Transverse colon (tissue), 4 donors: ENCODE data around the gene MTREX. TPM values are rescaled to one million over a fixed set of nuclear protein-coding genes. Genes with fewer than 3 reads are reported as not detected.

Experiments used
- DNase-seq: peaks from one replicate; pipeline ENCODE4 v3.0.0-alpha.2; 2019
- H3K27ac ChIP-seq, 4 donors: fragments of 200-600 bp; sonication (generic); 2 replicates each; pipeline ENCODE4 v1.5.1; 2016 to 2018; ENCODE audit warnings: inconsistent platforms in 4 of 4
- H3K27me3 ChIP-seq: fragments of 200-600 bp; sonication (generic); 2 replicates; pipeline ENCODE4 v1.5.1; 2017; ENCODE audit warnings: inconsistent platforms
- H3K36me3 ChIP-seq, 4 donors: fragments of 200-600 bp; sonication (generic); 2 replicates each; pipeline ENCODE4 v1.5.1; 2017 to 2019; ENCODE audit warnings: inconsistent platforms in 4 of 4
- H3K4me1 ChIP-seq, 4 donors: fragments of 200-600 bp; sonication (generic); 2 replicates each; pipeline ENCODE4 v1.5.1; 2017 to 2020; ENCODE audit warnings: inconsistent platforms in 4 of 4
- H3K4me3 ChIP-seq, 4 donors: fragments of 200-600 bp; sonication (generic); 1 replicate in 1 of 4; 2 replicates in 3 of 4; pipeline versions ENCODE4 v1.5.1 to v1.6.1; 2017 to 2019; ENCODE audit warnings: inconsistent platforms in 4 of 4
- H3K9me3 ChIP-seq, 2 donors: fragments of 200-600 bp; sonication (generic); 2 replicates each; pipeline ENCODE4 v1.5.1; 2017 to 2019; ENCODE audit warnings: inconsistent platforms in 2 of 2
- CTCF ChIP-seq, 5 experiments: fragments of 200-600 bp in 3 of 5; fragments of 450-650 bp in 2 of 5; sonication (generic) in 3 of 5; IDR thresholded peaks; 1 replicate in 2 of 5; 2 replicates in 3 of 5; pipeline ENCODE4 v1.5.1; 2016 to 2017; ENCODE audit warnings: antibody characterized with exemption in 5 of 5, inconsistent platforms in 3 of 5, mild to moderate bottlenecking in 2 of 5, moderate library complexity in 1 of 5
- EP300 ChIP-seq: sonication (generic); formaldehyde crosslinking; IDR thresholded peaks from one replicate; pipeline ENCODE4 v1.6.1; 2017; ENCODE audit warnings: antibody characterized with exemption, low read depth
- POLR2A ChIP-seq: fragments of 450-650 bp; IDR thresholded peaks from one replicate; pipeline ENCODE4 v1.6.1; 2016; ENCODE audit warnings: antibody characterized with exemption, mild to moderate bottlenecking, moderate library complexity
- POLR2AphosphoS5 ChIP-seq, 3 donors: sonication (generic); formaldehyde crosslinking; IDR thresholded peaks; one replicate each; pipeline ENCODE4 v1.6.1; 2016; ENCODE audit warnings: antibody characterized with exemption in 3 of 3
- WGBS, 2 donors: methylation state at CpG; one replicate each; pipeline ENCODE4 v1.1.5; 2018; ENCODE audit warnings: low coverage in 1 of 2; 5-methylcytosine and 5-hydroxymethylcytosine counted together
- in situ Hi-C, 4 donors: fragments of 200-750 bp; cut with MboI; loops; one replicate each; pipeline versions ENCODE4 v1.15.0 to v1.15.1; 2017; ENCODE audit warnings: low sequenced_read_pairs in 3 of 4, low pct_ligation_motif_present in 1 of 4, low pct_unique_long_range_greater_than_20kb in 1 of 4
- intact Hi-C: fragments of 100-400 bp; cut with DNase I; formaldehyde crosslinking; loops from one replicate; pipeline ENCODE4 v1.15.1; 2023; ENCODE audit warnings: low total_unique reads
- total RNA-seq, 4 donors: library from RNA; depleted of rRNA; stranded (reverse); fragments of >200 nt; gene quantifications; one replicate each; pipeline ENCODE4 v1.1.0, GENCODE V29; 2016

MTREX gene
- total RNA-seq, 4 donors from 2014 or later: 29.5 to 85.9 (median 65.5) TPM

GRCh38 chr5:55385227-55385626 lies 77.4 kb downstream of the MTREX start:
- DNase-seq: no peak
- TF ChIP-seq POLR2A (no peak), CTCF (IDR thresholded peaks at IDR 0.05) (no peak), POLR2AphosphoS5 (IDR thresholded peaks at IDR 0.05) (no peak), EP300 (no peak)
- H3K27me3 ChIP-seq: no peaks in the 10 kb centered on the region
- 100% methylated on average over 1 of the region's 1 CpG; no CpG with 5 or more reads in 1 of the 2 donors for WGBS, 2 donors
- H3K36me3 ChIP-seq: peaks cover 0 to 37% (median 9%) of the 10 kb centered on the region in 4 donors
- H3K4me1 ChIP-seq: peaks cover 0 to 13% (median 6%) of the 10 kb centered on the region in 4 donors
- H3K4me3 ChIP-seq: no peak overlapping the region
- no peak overlapping the region for H3K27ac ChIP-seq
- in situ Hi-C loops (no loop called here), intact Hi-C loops (no loop called here)
- H3K9me3 ChIP-seq: peaks cover 14 to 15% of the 10 kb centered on the region in 2 donors

- TF ChIP-seq CTCF (IDR thresholded peaks at IDR 0.05): no peak
- TF ChIP-seq EP300: no peak
- TF ChIP-seq POLR2A: no peak
- TF ChIP-seq POLR2AphosphoS5 (IDR thresholded peaks at IDR 0.05): no peak
- Histone ChIP-seq H3K4me1 (peaks cover 0 to 16% (median 8%) of the 10 kb centered on the region in 4 donors), H3K4me3 (no peak overlapping the region), H3K36me3 (peaks cover 0 to 36% (median 9%) of the 10 kb centered on the region in 4 donors), H3K27me3 (no peaks in the 10 kb centered on the region), H3K27ac (no peak overlapping the region), H3K9me3 (peaks cover 14 to 15% of the 10 kb centered on the region in 2 donors)
- intact Hi-C loops (no loop called here), in situ Hi-C loops (no loop called here)
- WGBS, 2 donors: 86 to 92% methylated on average over 3 of the region's 3 CpGs
- DNase-seq: no peak
These were observed 78.1 kb downstream of the MTREX start for GRCh38 chr5:55385846-55386245.

- in situ Hi-C loops (no loop called here), intact Hi-C loops (no loop called here)
- H3K27me3 ChIP-seq: no peaks in the 10 kb centered on the region
- WGBS, 2 donors: 100% methylated on average over 1 of the region's 1 CpG; no CpG with 5 or more reads in 1 of the 2 donors
- no peak overlapping the region for H3K27ac ChIP-seq
- H3K9me3 ChIP-seq: peaks cover 14 to 15% of the 10 kb centered on the region in 2 donors
- peaks cover 0 to 33% (median 9%) of the 10 kb centered on the region in 4 donors for H3K36me3 ChIP-seq
- no peak overlapping the region for H3K4me3 ChIP-seq
- peaks cover 0 to 21% (median 10%) of the 10 kb centered on the region in 4 donors for H3K4me1 ChIP-seq
- no peak for TF ChIP-seq EP300
- no peak for TF ChIP-seq CTCF (IDR thresholded peaks at IDR 0.05)
- no peak for TF ChIP-seq POLR2A
- TF ChIP-seq POLR2AphosphoS5 (IDR thresholded peaks at IDR 0.05): no peak
- no peak for DNase-seq
These were observed 78.6 kb downstream of the MTREX start for GRCh38 chr5:55386356-55386755.

GRCh38 chr5:55387865-55388264 lies 80.1 kb downstream of the MTREX start:
- Histone ChIP-seq H3K9me3 (peaks cover 9 to 10% of the 10 kb centered on the region in 2 donors), H3K36me3 (peaks cover 0 to 18% (median 5%) of the 10 kb centered on the region in 4 donors), H3K27ac (no peak overlapping the region), H3K4me3 (no peak overlapping the region), H3K4me1 (peaks cover 0 to 29% (median 14%) of the 10 kb centered on the region in 4 donors), H3K27me3 (no peaks in the 10 kb centered on the region)
- no peak for TF ChIP-seq EP300
- TF ChIP-seq POLR2AphosphoS5 (IDR thresholded peaks at IDR 0.05): no peak
- no peak for TF ChIP-seq CTCF (IDR thresholded peaks at IDR 0.05)
- TF ChIP-seq POLR2A: no peak
- DNase-seq: no peak
- in situ Hi-C loops (no loop called here), intact Hi-C loops (no loop called here)
- WGBS, 2 donors: 97 to 100% methylated on average over 2 of the region's 2 CpGs
